ENCODE data around the gene HECTD4.

HECTD4 gene

GRCh38 chr12:112167718-112168525, 214.3 kb downstream of the HECTD4 start:
- Histone ChIP-seq H3K4me2 (ENCODE audit: low read length) (no peak overlapping the region), H3K27me3 (ENCODE audit: control insufficient read depth, insufficient read depth, low read length) (no peaks in the 10 kb centered on the region), H3K9ac (no peak overlapping the region), H3K27ac (no peak overlapping the region), H3K36me3 (ENCODE audit: control insufficient read depth, insufficient read depth, low read length) (no peaks in the 10 kb centered on the region), H3K4me3 (ENCODE audit: low read depth, low read length) (no peak overlapping the region), H2AFZ (no peak overlapping the region), H3K4me1 (no peaks in the 10 kb centered on the region), H3K9me3 (ENCODE audit: control insufficient read depth, low read length) (no peaks in the 10 kb centered on the region), H3K79me2 (no peaks in the 10 kb centered on the region)
- TF ChIP-seq CTCF (IDR thresholded peaks at IDR 0.05): no peak

- Histone ChIP-seq H3K36me3 (ENCODE audit: control insufficient read depth, insufficient read depth, low read length) (no peaks in the 10 kb centered on the region), H3K27me3 (ENCODE audit: control insufficient read depth, insufficient read depth, low read length) (no peaks in the 10 kb centered on the region), H3K9ac (no peak overlapping the region), H2AFZ (no peak overlapping the region), H3K9me3 (ENCODE audit: control insufficient read depth, low read length) (no peaks in the 10 kb centered on the region), H3K4me3 (ENCODE audit: low read depth, low read length) (no peak overlapping the region), H3K27ac (no peak overlapping the region), H3K4me2 (ENCODE audit: low read length) (no peak overlapping the region), H3K4me1 (no peaks in the 10 kb centered on the region), H3K79me2 (no peaks in the 10 kb centered on the region)
- no peak for TF ChIP-seq CTCF (IDR thresholded peaks at IDR 0.05)
Observed at GRCh38 chr12:112167031-112167461, 215.2 kb downstream of the HECTD4 start.

GRCh38 chr12:112166051-112167015, 215.9 kb downstream of the HECTD4 start:
- H3K4me3 ChIP-seq (ENCODE audit: low read depth, low read length): no peak overlapping the region
- H3K27me3 ChIP-seq (ENCODE audit: control insufficient read depth, insufficient read depth, low read length): no peaks in the 10 kb centered on the region
- no peaks in the 10 kb centered on the region for H3K36me3 ChIP-seq (ENCODE audit: control insufficient read depth, insufficient read depth, low read length)
- no peaks in the 10 kb centered on the region for H3K9me3 ChIP-seq (ENCODE audit: control insufficient read depth, low read length)
- H3K79me2 ChIP-seq: no peaks in the 10 kb centered on the region
- no peaks in the 10 kb centered on the region for H3K4me1 ChIP-seq
- H3K27ac ChIP-seq: no peak overlapping the region
- no peak for TF ChIP-seq CTCF (IDR thresholded peaks at IDR 0.05)
- H3K4me2 ChIP-seq (ENCODE audit: low read length): no peak overlapping the region
- H2AFZ ChIP-seq: no peak overlapping the region
- no peak overlapping the region for H3K9ac ChIP-seq

GRCh38 chr12:112165624-112166023, 216.6 kb downstream of the HECTD4 start:
- no peaks in the 10 kb centered on the region for H3K36me3 ChIP-seq (ENCODE audit: control insufficient read depth, insufficient read depth, low read length)
- no peak overlapping the region for H3K9ac ChIP-seq
- no peak overlapping the region for H2AFZ ChIP-seq
- no peak overlapping the region for H3K4me3 ChIP-seq (ENCODE audit: low read depth, low read length)
- H3K9me3 ChIP-seq (ENCODE audit: control insufficient read depth, low read length): no peaks in the 10 kb centered on the region
- H3K79me2 ChIP-seq: no peaks in the 10 kb centered on the region
- TF ChIP-seq CTCF (IDR thresholded peaks at IDR 0.05): no peak
- H3K27ac ChIP-seq: no peak overlapping the region
- no peaks in the 10 kb centered on the region for H3K27me3 ChIP-seq (ENCODE audit: control insufficient read depth, insufficient read depth, low read length)
- no peak overlapping the region for H3K4me2 ChIP-seq (ENCODE audit: low read length)
- H3K4me1 ChIP-seq: no peaks in the 10 kb centered on the region

Data from parathyroid adenoma (tissue), 2 donors.